MM.1S (cell line): Measurements from ENCODE around the gene RESF1.

Experiments used
- DNase-seq: peaks from one replicate; pipeline ENCODE4 v3.0.0-alpha.2; 2015
- H2AFZ ChIP-seq: fragments of 300-600 bp; sonication (generic); 2 replicates; pipeline ENCODE4 v1.6.0; 2016; ENCODE audit warnings: antibody characterized with exemption, low read length
- H3F3A ChIP-seq: fragments of 300-600 bp; sonication (generic); 2 replicates; pipeline ENCODE4 v1.6.1; 2016; ENCODE audit warnings: mild to moderate bottlenecking, antibody characterized with exemption, low read length, moderate library complexity, mixed read lengths; ENCODE audit not compliant: insufficient read depth
- H3K27ac ChIP-seq: fragments of 300-600 bp; sonication (generic); 2 replicates; pipeline ENCODE4 v1.5.1; 2016; ENCODE audit warnings: mild to moderate bottlenecking, low read length
- H3K27me3 ChIP-seq: fragments of 300-600 bp; sonication (generic); replicated peaks from 2 replicates; pipeline ENCODE4 v1.6.0; 2016; ENCODE audit warnings: low read length; ENCODE audit not compliant: insufficient read depth
- H3K36me3 ChIP-seq: fragments of 300-600 bp; sonication (generic); replicated peaks from 2 replicates; pipeline ENCODE4 v1.6.1; 2016; ENCODE audit warnings: mild to moderate bottlenecking, low read length, mixed read lengths; ENCODE audit not compliant: insufficient read depth
- H3K4me1 ChIP-seq: fragments of 300-600 bp; sonication (generic); 2 replicates; pipeline ENCODE4 v1.6.1; 2016; ENCODE audit warnings: low read length, mixed read lengths
- H3K4me2 ChIP-seq: fragments of 300-600 bp; sonication (generic); 2 replicates; pipeline ENCODE4 v1.6.0; 2016; ENCODE audit warnings: low read depth, low read length
- H3K4me3 ChIP-seq: fragments of 300-600 bp; sonication (generic); 2 replicates; pipeline ENCODE4 v1.5.1; 2016; ENCODE audit warnings: low read length, mixed read lengths
- H3K79me2 ChIP-seq: fragments of 300-600 bp; sonication (generic); 2 replicates; pipeline ENCODE4 v1.6.1; 2016; ENCODE audit warnings: mixed run types, low read length, mixed read lengths
- H3K9ac ChIP-seq: fragments of 300-600 bp; sonication (generic); 2 replicates; pipeline ENCODE4 v1.6.1; 2016; ENCODE audit warnings: low read length, mixed read lengths
- H3K9me2 ChIP-seq: fragments of 300-600 bp; sonication (generic); replicated peaks from 2 replicates; pipeline ENCODE4 v1.6.1; 2016; ENCODE audit warnings: mild to moderate bottlenecking, low read length, mixed read lengths; ENCODE audit not compliant: insufficient read depth
- H3K9me3 ChIP-seq: fragments of 300-600 bp; sonication (generic); replicated peaks from 2 replicates; pipeline ENCODE4 v1.6.1; 2016; ENCODE audit warnings: mild to moderate bottlenecking, low read length, mixed read lengths; ENCODE audit not compliant: insufficient read depth
- H4K20me1 ChIP-seq: fragments of 300-600 bp; sonication (generic); 2 replicates; pipeline ENCODE4 v1.6.1; 2016; ENCODE audit warnings: mild to moderate bottlenecking, low read length, moderate library complexity, mixed read lengths; ENCODE audit not compliant: insufficient read depth
- CTCF ChIP-seq: fragments of 300-600 bp; sonication (generic); IDR thresholded peaks from 2 replicates; pipeline ENCODE4 v1.5.1; 2016; ENCODE audit warnings: antibody characterized with exemption, low read length, mixed read lengths
- EZH2 ChIP-seq: fragments of 300-600 bp; sonication (generic); optimal IDR thresholded peaks from 2 replicates; pipeline ENCODE3; 2017; ENCODE audit warnings: low read depth, mild to moderate bottlenecking, antibody characterized with exemption, low read length, mixed read lengths
- EZH2phosphoT487 ChIP-seq: fragments of 300-600 bp; sonication (generic); IDR thresholded peaks from 2 replicates; pipeline ENCODE4 v1.6.1; 2018; ENCODE audit warnings: antibody characterized with exemption, low read length

The RESF1 gene

GRCh38 chr12:31951008-31951407 lies 8.2 kb upstream of the RESF1 start:
- H3K9ac ChIP-seq, result no peak overlapping the region
- TF ChIP-seq CTCF (no peak), EZH2 (no peak), EZH2phosphoT487 (no peak)

GRCh38 chr12:31951939-31952338 lies 7.3 kb upstream of the RESF1 start:
- no peak overlapping the region for H3K4me3 ChIP-seq
- TF ChIP-seq EZH2phosphoT487 (no peak), CTCF (no peak), EZH2 (no peak)
- no peaks in the 10 kb centered on the region for H3K27me3 ChIP-seq
- H3K36me3 ChIP-seq, result no peaks in the 10 kb centered on the region
- no peaks in the 10 kb centered on the region for H3K79me2 ChIP-seq
- H3K9me3 ChIP-seq, result no peaks in the 10 kb centered on the region
- H3K9ac ChIP-seq, result no peak overlapping the region
- H4K20me1 ChIP-seq, result no peaks in the 10 kb centered on the region
- H3K4me2 ChIP-seq, result no peak overlapping the region
- H3K27ac ChIP-seq, result no peak overlapping the region
- DNase-seq, result no peak
- no peaks in the 10 kb centered on the region for H3K9me2 ChIP-seq
- no peak overlapping the region for H2AFZ ChIP-seq
- no peaks in the 10 kb centered on the region for H3F3A ChIP-seq
- H3K4me1 ChIP-seq, result no peaks in the 10 kb centered on the region

More at GRCh38 chr12:31951008-31951407, 8.2 kb upstream of the RESF1 start:
- Histone ChIP-seq H2AFZ (no peak overlapping the region), H3K27ac (no peak overlapping the region), H3K4me2 (no peak overlapping the region), H3K4me1 (no peaks in the 10 kb centered on the region), H3K4me3 (no peak overlapping the region), H3K9me3 (no peaks in the 10 kb centered on the region), H3K36me3 (no peaks in the 10 kb centered on the region), H3K79me2 (no peaks in the 10 kb centered on the region), H3F3A (no peaks in the 10 kb centered on the region), H4K20me1 (no peaks in the 10 kb centered on the region), H3K9me2 (no peaks in the 10 kb centered on the region), H3K27me3 (no peaks in the 10 kb centered on the region)
- DNase-seq, result no peak

GRCh38 chr12:31952418-31952817 lies 6.8 kb upstream of the RESF1 start:
- Histone ChIP-seq H3K4me2 (no peak overlapping the region), H3K4me1 (no peaks in the 10 kb centered on the region), H3K79me2 (no peaks in the 10 kb centered on the region), H2AFZ (no peak overlapping the region), H3K9me2 (no peaks in the 10 kb centered on the region), H3K9ac (no peak overlapping the region), H3K27ac (no peak overlapping the region), H4K20me1 (no peaks in the 10 kb centered on the region), H3F3A (no peaks in the 10 kb centered on the region), H3K36me3 (no peaks in the 10 kb centered on the region), H3K27me3 (no peaks in the 10 kb centered on the region), H3K9me3 (no peaks in the 10 kb centered on the region), H3K4me3 (no peak overlapping the region)
- no peak for DNase-seq
- TF ChIP-seq EZH2, result no peak
- no peak for TF ChIP-seq CTCF
- TF ChIP-seq EZH2phosphoT487, result no peak
